Urothelium cell line (cell line): ENCODE data around the gene ZNF83.
"Not testable (repeated sequence)": the region's sequence is repeated elsewhere in the genome, so short reads cannot be mapped to it uniquely, and the experiment has no call there.

Experiments
- DNase-seq: peaks from one replicate; pipeline ENCODE4 v3.0.0; 2011; ENCODE audit warnings: low spot score, mixed read lengths
- FAIRE-seq: peaks from 2 replicates; lab custom pipeline; 2011; peaks lifted over from hg19 to GRCh38; lab: Jason Lieb, UNC

Gene ZNF83

DNA sequence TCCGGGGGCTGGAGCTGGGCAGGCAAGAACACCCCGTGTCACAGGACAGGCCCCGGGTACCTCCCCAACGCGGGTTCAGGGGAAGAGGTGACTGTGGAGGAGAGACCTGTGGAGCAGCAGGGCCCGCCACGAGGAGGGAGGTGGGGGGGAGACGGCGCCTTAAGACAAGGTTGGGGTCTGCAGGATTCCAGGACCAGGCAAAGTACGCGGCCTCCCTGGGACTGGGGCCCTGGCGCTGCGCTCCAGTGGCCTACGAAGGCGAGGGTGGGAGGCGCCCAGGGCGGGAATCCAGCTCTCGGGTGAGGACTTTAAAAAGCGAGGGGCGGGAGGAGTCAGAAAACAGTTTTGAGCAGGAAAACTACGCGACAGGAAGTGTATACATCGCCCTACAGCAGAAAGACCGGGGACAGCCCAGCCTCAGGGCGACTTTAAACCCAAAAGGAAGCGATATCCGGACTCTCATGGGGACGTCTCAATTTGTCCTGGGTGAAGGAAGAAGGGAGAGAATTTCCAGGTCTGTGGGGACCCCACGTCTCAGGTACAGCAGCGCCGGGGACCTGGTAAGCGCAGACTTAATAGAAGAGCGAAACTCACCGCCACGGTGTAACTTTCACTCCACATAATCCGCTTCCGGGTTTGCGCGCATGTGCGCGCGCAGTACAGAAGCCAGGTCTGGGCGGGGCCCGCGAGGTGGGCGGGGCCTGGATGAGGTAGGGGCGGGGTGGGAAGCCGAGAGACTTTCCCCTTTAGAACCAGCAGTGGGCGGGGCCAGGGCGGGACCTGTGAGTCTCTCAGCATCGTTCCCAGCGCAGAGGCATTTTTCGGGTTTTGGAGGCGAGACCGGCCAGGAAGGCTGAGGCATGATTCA lies at the start of gene ZNF83:
TSS of gene ZNF83 (minus strand) at position 638 of the 868 bp plus-strand sequence.
- FAIRE-seq (no peak), DNase-seq (peak; percentile 75)

GRCh38 chr19:52687684-52688083 lies 49.5 kb upstream of the ZNF83 start:
- FAIRE-seq (no peak), DNase-seq (no peak)

DNA sequence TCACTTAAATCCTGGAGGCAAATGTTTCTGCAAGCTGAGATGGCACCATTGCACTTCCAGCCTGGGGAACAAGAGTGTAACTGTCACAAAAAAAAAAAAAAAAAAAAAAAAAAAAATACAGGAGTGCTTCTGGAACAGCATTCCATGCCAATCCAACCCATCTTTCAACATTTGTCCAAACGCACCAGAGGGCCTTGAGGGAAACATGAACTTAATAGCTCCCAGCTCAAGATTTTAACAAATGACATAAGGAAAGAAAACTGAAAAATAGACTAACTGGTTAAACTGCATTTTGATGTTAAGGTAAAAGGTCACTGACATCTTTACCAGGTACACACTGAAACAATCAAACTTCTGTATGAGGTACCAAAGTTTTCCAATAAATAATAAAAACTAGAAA lies 47.7 kb upstream of the ZNF83 start:
- DNase-seq = no peak
- FAIRE-seq = no peak

- not testable (repeated sequence) for FAIRE-seq, DNase-seq
Measured at GRCh38 chr19:52681216-52681615, 43.1 kb upstream of the ZNF83 start.

DNA sequence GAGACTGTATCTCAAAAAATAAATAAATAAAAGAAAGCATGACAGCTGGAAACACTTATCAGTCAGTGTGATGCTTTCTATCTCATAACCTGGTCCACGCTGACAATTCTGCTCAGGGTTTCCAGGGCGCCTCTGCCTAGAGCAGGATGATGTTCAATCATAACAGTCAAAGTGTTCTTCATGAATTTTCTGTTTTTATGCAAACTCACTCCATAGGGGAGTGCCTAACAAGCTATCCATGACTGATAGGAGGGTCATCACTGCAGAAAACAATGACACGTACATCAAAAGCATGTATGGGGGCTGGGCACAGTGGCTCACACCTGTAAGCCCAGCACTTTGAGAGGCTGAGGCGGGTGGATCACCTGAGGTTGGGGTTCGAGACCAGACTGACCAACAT lies 41.4 kb upstream of the ZNF83 start:
- FAIRE-seq (no peak), DNase-seq (no peak)

DNA sequence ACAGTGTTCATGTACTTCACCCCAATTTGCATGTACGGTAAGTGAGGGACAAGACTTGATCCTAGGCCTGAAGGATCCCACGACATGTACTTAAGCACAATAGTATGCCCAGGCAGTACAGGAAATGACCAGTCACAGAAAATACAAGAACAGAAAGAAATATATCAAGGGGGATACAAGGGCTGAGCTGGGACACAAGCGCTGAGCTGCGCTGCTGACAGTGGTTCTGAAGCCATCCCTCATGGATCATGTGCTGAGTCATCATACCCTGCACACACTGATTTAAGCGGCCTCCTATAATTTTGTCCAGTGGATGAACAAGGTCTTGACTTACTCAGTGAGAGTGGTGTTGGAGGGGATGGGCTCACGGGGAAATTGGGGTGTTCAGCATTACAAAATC lies 37.1 kb upstream of the ZNF83 start:
- FAIRE-seq, DNase-seq: not testable (repeated sequence)

DNA sequence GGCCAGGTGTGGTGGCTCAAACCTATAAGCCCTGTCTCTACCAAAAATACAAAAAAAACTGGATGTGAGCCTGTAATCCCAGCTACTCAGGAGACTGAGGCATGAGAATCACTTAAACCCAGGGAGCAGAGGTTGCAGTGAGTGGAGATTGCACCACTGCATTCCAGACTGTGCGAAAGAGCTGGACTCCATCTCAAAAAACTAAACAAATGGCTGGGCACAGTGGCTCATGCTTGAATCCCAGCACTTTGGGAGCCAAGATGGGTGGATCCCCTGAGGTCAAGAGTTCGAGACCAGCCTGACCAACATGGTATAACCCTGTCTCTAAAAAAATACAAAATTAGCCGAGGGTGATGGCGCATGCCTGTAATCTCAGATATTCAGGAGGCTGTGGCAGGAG lies 34.9 kb upstream of the ZNF83 start:
- FAIRE-seq (no peak), DNase-seq (no peak)

DNA sequence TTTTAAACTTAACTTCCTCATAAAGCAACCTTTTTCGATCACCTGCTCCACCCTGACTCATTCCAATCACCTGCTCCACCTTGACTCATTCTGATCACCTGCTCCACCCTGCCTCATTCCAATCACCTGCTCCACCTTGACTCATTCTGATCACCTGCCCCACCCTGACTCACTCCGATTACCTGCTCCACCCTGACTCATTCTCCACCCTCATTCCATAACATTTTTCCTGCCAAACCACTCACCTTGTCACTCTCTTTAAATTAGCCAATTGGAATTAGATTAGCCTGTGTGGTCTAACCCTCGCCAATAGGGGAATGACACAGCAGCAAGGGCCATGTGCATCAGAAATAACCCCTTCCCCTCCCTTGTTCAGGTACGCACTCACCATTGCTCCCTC lies 31.9 kb upstream of the ZNF83 start:
- FAIRE-seq (no peak), DNase-seq (no peak)

- FAIRE-seq (no peak), DNase-seq (no peak)
Measured at GRCh38 chr19:52669586-52669985, 31.4 kb upstream of the ZNF83 start.

GRCh38 chr19:52667972-52668371 lies 29.8 kb upstream of the ZNF83 start:
- DNase-seq (no peak), FAIRE-seq (no peak)

DNA sequence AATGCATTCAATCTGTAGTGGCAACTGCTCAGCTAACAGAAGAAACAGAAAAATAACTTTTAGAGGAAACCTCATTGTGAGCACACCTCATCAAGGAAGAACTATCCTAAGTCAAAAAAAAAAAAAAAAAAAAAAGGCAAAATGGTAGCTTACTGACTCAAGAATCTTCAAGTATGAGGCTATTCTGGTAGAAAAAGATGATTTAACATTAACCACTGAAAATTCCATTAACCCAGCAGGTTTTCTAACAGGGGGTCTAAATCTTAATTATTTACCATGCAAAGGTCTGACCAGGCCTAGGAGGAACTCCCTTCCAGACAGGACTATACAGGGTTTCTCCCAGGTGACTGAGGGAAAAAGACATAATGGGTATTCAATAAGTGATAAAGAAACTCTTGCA lies 28.4 kb upstream of the ZNF83 start:
- FAIRE-seq (no peak), DNase-seq (no peak)

- FAIRE-seq (no peak), DNase-seq (no peak)
Measured at GRCh38 chr19:52665529-52665928, 27.4 kb upstream of the ZNF83 start.

- DNase-seq = no peak
Measured at GRCh38 chr19:52665027-52665426, 26.9 kb upstream of the ZNF83 start.

GRCh38 chr19:52664461-52664860 lies 26.3 kb upstream of the ZNF83 start:
- FAIRE-seq (no peak), DNase-seq (no peak)

More at GRCh38 chr19:52665027-52665426, 26.9 kb upstream of the ZNF83 start:
- no peak for FAIRE-seq

DNA sequence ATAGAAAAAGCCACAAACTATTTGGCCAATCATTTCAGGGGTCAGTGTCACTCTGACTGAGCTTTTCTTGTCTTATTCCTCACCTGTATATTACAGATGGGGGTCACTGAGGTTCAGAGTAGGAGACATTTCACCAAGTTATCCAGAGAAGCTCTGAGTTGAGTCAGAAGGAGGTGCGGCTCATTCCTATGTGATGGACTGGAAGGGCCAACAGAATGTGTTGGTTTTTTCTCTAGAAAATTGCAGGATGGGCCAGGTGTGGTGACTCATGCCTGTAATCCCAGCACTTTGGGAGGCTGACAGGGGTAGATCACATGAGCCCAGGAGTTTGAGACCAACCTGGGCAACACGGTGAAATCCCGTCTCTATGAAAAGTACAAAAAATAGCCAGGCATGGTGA lies 24.5 kb upstream of the ZNF83 start:
- no peak for FAIRE-seq
- peak; percentile 31 for DNase-seq

- FAIRE-seq (no peak), DNase-seq (no peak)
Measured at GRCh38 chr19:52660981-52661380, 22.8 kb upstream of the ZNF83 start.

- FAIRE-seq = no peak
- DNase-seq = no peak
Measured at GRCh38 chr19:52659013-52659412, 20.9 kb upstream of the ZNF83 start.

DNA sequence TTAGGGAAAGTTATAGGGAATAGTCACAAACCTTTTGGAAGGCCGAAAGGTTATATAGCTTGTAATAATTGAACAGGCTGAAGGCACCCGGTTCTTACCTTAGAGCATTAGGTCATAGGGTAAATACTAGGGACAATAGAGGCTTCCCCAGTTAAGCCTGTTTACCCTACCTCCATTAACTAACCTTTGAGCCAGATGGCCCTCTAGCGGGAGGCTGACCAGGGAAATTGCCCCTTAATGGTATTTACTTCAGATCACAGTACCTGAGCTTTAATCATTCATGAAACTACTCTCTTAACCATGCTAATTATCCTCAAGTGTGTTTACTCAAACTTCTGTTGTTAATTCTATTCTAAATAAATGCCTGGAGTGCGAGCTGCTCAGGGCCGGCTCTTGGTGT lies 20.4 kb upstream of the ZNF83 start:
- FAIRE-seq = no peak
- DNase-seq = no peak

- DNase-seq (no peak), FAIRE-seq (no peak)
Measured at GRCh38 chr19:52653161-52653560, 15.0 kb upstream of the ZNF83 start.

DNA sequence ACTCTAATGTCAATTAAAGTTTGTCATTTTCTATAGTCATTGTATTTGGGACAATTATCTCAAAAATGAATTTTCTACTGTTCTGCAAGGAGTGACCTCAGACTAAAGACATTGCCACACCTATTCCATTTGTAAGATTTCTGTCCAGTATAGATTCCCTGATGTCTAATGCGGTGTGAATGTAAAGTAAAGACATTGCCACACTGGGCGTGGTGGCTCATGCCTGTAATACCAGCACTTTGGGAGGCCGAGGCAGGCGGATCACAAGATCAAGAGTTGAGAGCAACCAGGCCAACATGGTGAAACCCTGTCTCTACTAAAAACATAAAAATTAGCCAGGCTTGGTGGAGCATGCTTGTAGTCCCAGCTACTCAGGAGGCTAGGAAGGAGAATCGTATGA lies 13.8 kb upstream of the ZNF83 start:
- FAIRE-seq = no peak
- DNase-seq = no peak

DNA sequence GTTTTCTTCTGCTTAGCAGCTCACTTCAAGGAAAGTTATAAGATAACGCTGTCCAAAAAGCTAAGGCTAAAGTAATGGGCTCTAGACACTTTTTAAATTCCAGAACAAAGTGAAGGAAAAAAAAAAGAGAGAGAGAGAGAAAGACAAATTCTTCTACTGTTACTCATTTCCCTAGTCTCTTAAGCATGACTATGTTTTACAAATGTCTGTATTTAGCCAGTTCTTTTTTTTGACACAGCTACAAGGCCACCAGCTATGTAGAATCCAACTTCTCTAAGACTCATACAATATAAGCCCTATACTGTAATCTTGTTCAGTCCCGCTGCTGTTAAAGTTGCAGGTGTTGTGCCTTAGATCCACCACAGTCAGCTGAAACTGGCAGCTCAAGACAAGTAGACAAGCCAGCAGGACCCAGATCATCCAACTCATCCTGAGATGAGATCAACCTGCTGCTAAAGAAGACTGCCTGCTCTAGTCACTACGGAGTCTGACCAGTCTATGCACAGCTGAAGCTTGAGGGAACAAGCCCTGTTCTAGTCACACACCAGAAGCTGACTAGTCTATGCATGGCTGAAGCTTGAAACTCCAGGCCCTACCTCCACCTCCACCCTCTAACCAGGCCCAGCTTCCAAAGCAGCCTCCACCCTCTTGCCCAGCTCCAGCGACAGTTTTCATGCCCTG lies 10.3 kb upstream of the ZNF83 start:
- DNase-seq (no peak), FAIRE-seq (no peak)

DNA sequence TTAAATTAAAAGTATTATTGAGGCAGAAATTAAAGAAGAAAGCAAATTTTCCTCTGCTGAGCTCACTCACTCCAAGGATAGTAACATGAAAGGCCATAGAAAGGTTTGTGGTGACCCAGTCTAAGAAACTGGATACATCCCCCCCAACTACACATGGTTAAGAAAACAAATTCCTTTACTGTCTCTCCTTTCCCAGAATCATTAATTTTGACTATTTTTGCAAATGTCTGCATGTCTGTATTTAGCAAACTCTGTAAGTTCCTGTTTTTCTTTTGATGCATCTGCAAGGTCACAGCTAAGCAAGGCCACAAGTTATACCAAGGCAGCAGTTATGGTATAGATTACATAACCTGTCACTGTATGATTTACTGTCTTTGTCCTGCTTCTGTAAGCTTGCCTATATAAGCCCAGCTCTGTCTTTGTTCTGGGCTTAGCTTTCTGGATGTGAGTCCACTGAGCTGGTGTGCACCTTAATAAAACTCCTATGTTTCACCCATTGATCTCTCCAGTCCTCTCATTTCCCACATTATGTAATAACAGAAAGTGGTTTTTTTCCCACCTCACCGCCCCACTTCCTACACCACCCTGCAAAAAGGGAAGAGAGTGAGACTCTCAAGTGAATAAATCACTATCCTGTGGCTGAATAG lies 8.5 kb upstream of the ZNF83 start:
- no peak for DNase-seq
- FAIRE-seq = no peak
